ENCODE data around the gene CACNA2D4.

DNA sequence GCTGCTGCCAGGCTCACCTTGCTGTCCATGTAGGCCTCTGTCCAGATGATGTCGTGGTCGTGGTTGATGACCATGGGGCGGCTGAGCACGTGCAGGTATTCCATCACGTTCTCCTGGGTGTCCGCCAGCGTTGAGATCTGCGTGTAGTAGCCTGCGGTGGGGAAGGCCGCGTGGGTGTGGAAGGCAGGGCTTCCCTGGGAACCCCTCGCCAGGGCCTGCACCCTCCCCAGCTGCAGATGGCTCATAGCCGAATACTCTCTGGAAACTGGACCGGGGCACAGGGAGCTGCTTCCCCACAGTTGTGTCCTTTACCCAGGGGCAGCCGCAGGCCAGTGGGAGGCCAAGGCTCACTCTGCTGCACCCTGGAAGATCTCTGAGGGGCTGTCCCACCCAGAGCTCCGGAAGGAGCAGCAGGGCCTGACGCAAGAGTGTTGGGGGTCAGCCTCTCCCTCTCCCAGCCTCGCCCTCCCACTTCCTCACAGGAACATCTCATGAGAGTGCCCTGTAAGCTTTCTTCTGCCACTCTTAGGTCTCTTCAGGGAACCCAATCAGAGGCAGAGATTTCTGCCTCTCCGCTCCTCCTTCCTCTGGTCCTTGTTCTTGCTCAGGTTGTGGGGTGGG, 35.5 kb downstream of the CACNA2D4 start:
- TF ChIP-seq, protein P1, sequence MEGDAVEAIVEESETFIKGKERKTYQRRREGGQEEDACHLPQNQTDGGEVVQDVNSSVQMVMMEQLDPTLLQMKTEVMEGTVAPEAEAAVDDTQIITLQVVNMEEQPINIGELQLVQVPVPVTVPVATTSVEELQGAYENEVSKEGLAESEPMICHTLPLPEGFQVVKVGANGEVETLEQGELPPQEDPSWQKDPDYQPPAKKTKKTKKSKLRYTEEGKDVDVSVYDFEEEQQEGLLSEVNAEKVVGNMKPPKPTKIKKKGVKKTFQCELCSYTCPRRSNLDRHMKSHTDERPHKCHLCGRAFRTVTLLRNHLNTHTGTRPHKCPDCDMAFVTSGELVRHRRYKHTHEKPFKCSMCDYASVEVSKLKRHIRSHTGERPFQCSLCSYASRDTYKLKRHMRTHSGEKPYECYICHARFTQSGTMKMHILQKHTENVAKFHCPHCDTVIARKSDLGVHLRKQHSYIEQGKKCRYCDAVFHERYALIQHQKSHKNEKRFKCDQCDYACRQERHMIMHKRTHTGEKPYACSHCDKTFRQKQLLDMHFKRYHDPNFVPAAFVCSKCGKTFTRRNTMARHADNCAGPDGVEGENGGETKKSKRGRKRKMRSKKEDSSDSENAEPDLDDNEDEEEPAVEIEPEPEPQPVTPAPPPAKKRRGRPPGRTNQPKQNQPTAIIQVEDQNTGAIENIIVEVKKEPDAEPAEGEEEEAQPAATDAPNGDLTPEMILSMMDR (conservative IDR thresholded peaks at IDR 0.05 in 1 of 2, IDR thresholded peaks at IDR 0.05 in 1 of 2; ENCODE audit: low read depth in 1 of 2, low read length in 2 of 2) = no peak
- no peak for TF ChIP-seq EZH2 (IDR thresholded peaks at IDR 0.05; ENCODE audit: low read length, missing control alignments)
